Spleen (tissue), 7 donors: Measurements from ENCODE around the gene GRIN1.

Source experiments
- POLR2A ChIP-seq, 3 donors: fragments of 450-650 bp; IDR thresholded peaks; one replicate each; pipeline ENCODE4 v1.5.1; 2017; ENCODE audit warnings: antibody characterized with exemption in 3 of 3, mild to moderate bottlenecking in 1 of 3
- POLR2AphosphoS5 ChIP-seq, 3 donors: sonication (generic); formaldehyde crosslinking; IDR thresholded peaks; one replicate each; pipeline ENCODE4 v1.5.1; 2017; ENCODE audit warnings: antibody characterized with exemption in 3 of 3
- TF ChIP-seq, protein P1 (sequence below), 11 experiments: fragments of 200-600 bp in 7 of 11; fragments of 450-650 bp in 4 of 11; sonication (generic) in 4 of 11; IDR thresholded peaks in 8 of 11; conservative IDR thresholded peaks in 3 of 11; 1 replicate in 7 of 11; 2 replicates in 4 of 11; pipeline versions ENCODE4 v1.4.0 to v1.8.0; 2016 to 2021; ENCODE audit warnings: antibody characterized with exemption in 11 of 11, inconsistent platforms in 4 of 11, mild to moderate bottlenecking in 1 of 11
- donor health status: DM: no; HTN: no; CAD: no; lungs with moderate emphysema.
- donor health status: DM: no; HTN: no; CAD: no.
- donor health status: DM: no; HTN: no; CAD: no.

DNA sequence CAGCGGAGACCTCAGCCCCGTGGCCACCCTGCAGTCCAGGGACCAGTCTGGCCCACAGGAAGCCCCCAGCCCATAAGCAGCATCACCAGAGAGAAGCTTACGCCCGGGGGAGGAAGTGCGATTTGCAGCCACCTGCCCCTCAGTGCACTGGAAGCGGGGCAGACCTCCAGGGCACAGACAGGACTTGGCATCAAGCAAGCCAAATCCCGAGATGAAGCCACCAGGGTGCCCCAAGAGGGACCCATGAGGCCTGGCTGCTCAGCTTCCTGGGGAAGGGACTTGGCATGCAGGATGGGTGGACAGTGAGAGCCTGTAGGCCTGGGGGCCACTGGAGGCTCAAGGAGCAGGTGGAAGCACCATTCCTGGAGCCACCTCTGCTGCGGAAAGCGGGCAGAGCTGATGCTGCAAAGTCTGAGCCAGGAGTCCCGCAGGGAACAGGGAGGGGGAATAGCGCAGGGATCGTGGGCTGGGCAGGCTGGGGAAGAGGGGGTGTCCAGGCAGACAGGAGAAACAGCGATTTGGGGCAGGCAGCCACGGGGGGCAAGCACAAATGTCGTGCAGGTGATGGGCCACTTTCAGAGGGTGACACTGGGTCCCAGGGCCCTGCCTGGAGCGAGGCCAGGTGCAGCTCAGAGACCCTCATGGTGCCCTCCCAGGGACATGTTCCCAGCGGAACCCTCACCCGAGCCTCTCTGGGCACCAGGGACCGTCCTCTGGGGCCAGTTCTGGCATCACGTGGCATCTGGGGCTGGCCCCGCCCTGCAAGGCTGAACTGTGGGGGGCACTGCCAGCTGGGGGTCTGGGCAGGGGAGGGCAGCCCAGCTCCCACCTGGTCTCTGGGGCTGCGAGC lies 27.7 kb downstream of the GRIN1 start:
- TF ChIP-seq, protein P1, sequence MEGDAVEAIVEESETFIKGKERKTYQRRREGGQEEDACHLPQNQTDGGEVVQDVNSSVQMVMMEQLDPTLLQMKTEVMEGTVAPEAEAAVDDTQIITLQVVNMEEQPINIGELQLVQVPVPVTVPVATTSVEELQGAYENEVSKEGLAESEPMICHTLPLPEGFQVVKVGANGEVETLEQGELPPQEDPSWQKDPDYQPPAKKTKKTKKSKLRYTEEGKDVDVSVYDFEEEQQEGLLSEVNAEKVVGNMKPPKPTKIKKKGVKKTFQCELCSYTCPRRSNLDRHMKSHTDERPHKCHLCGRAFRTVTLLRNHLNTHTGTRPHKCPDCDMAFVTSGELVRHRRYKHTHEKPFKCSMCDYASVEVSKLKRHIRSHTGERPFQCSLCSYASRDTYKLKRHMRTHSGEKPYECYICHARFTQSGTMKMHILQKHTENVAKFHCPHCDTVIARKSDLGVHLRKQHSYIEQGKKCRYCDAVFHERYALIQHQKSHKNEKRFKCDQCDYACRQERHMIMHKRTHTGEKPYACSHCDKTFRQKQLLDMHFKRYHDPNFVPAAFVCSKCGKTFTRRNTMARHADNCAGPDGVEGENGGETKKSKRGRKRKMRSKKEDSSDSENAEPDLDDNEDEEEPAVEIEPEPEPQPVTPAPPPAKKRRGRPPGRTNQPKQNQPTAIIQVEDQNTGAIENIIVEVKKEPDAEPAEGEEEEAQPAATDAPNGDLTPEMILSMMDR (IDR thresholded peaks at IDR 0.05 in 8 of 11, conservative IDR thresholded peaks at IDR 0.05 in 3 of 11): no peak
- no peak for TF ChIP-seq POLR2A (IDR thresholded peaks at IDR 0.05)
- TF ChIP-seq POLR2AphosphoS5 (IDR thresholded peaks at IDR 0.05): no peak
